Adrenal gland (tissue), 12 donors: ENCODE results near the gene TEF. TPM values are rescaled to one million over a fixed set of nuclear protein-coding genes. Genes with fewer than 3 reads are reported as not detected.

Experiments used
- DNase-seq, 7 donors: peaks; one replicate each; pipeline ENCODE4 v3.0.0-alpha.2; 2019 to 2020
- H3K27ac ChIP-seq, 5 donors: fragments of 200-600 bp; sonication (generic) in 4 of 5; 1 replicate in 3 of 5; 2 replicates in 2 of 5; pipeline versions ENCODE4 v1.5.1 to v1.8.0; 2016 to 2020; ENCODE audit warnings: mild to moderate bottlenecking in 1 of 5
- H3K27me3 ChIP-seq: fragments of 200-600 bp; 2 replicates; pipeline ENCODE4 v1.8.0; 2021
- H3K36me3 ChIP-seq, 2 donors: fragments of 200-600 bp; replicated peaks in 1 of 2; 1 replicate in 1 of 2; 2 replicates in 1 of 2; pipeline versions ENCODE4 v1.5.1 to v1.8.0; 2018 to 2022
- H3K4me1 ChIP-seq, 2 donors: fragments of 200-600 bp; replicated peaks in 1 of 2; 1 replicate in 1 of 2; 2 replicates in 1 of 2; pipeline versions ENCODE4 v1.5.1 to v1.8.0; 2018 to 2021
- H3K4me3 ChIP-seq, 4 donors: fragments of 200-600 bp; sonication (generic) in 3 of 4; one replicate each; pipeline ENCODE4 v1.5.1; 2016 to 2018
- H3K9me3 ChIP-seq, 3 donors: fragments of 200-600 bp; sonication (generic) in 1 of 3; replicated peaks in 1 of 3; 1 replicate in 2 of 3; 2 replicates in 1 of 3; pipeline versions ENCODE4 v1.5.1 to v1.8.0; 2016 to 2021
- POLR2A ChIP-seq, 2 donors: fragments of 450-650 bp; IDR thresholded peaks; one replicate each; pipeline ENCODE4 v1.6.1; 2017; ENCODE audit warnings: antibody characterized with exemption in 2 of 2, mild to moderate bottlenecking in 2 of 2, moderate library complexity in 1 of 2
- WGBS, 4 donors: extraction: QIAGEN DNeasy Blood & Tissue Kit in 2 of 4; methylation state at CpG; one replicate each; pipeline versions ENCODE4 v1.1.5 to v1.1.7; 2013 to 2017; 5-methylcytosine and 5-hydroxymethylcytosine counted together
- intact Hi-C, 2 donors: fragments of 100-400 bp; cut with DNase I; formaldehyde crosslinking; loops; one replicate each; pipeline versions ENCODE4 v1.14.1 to v1.15.0; 2022 to 2023
- polyA plus RNA-seq, 3 donors: library from polyadenylated mRNA; stranded (reverse); fragments of 200-250 nt in 2 of 3; fragments of 350-450 nt in 1 of 3; fragmentation: Illumina TruSeq in 1 of 3; extraction: RNeasy Lipid Tissue Mini Kit (QIAGEN cat#74804) in 1 of 3; gene quantifications; one replicate each; pipeline ENCODE4 v1.2.3, GENCODE V29; 2013 to 2014
- total RNA-seq, 9 donors: library from RNA; depleted of rRNA in 4 of 9; stranded (reverse); fragments of >200 nt in 4 of 9; fragments of 120-200 nt in 1 of 9; fragmentation: NEBNext Ultra II Directional in 1 of 9; extraction: Animal tissue kit (Norgen Biotek cat#: 25700) in 1 of 9; gene quantifications; one replicate each; pipeline versions ENCODE4 v1.1.0 to v1.2.4, GENCODE V29; 2013 to 2023
- TF ChIP-seq, protein P1 (sequence below), 6 experiments: fragments of 450-650 bp in 4 of 6; fragments of 200-600 bp in 2 of 6; sonication (generic) in 1 of 6; IDR thresholded peaks; 1 replicate in 5 of 6; 2 replicates in 1 of 6; pipeline versions ENCODE4 v1.5.1 to v1.8.0; 2016 to 2021; ENCODE audit warnings: antibody characterized with exemption in 6 of 6, mild to moderate bottlenecking in 2 of 6, moderate library complexity in 1 of 6
- donor health status: healthy with polysubstance abuse.
- donor health status: Bipolar disorder and iron deficiency.
- donor health status: DM: yes; HTN: yes; CAD: no.
- donor health status: DM: no; HTN: no; CAD: no.
- donor health status: DM: no; HTN: no; CAD: no.
- donor health status: DM: yes; HTN: yes; CAD: no.

The TEF gene
- total and polyA plus RNA-seq, 12 donors: 7.2 to 33.9 (median 20.3) TPM

DNA sequence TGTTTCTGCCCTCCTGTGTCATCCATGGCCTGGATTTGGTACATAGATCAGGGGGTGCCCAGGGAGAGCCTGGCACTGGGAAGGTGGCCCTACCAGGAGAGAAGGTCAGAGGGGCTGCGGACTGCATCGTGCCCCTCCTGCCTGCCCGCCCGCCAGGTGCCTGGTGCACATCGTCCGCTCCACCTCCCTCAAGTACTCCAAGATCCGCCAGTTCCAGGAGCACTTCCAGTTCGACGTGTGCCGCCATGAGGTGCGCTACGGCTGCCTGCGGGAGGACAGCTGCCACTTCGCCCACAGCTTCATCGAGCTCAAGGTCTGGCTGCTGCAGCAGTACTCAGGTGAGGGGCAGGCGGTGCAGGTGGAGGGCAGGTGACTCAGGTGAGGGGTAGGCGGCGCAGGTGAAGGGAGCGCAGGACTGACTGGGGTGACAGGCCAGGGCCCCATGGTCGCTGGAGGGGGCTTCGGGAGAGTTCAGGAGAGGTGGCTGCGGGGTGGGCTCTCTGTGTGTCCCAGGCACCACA is 32.7 kb upstream of the TEF start:
- Histone ChIP-seq H3K27me3 (no peaks in the 10 kb centered on the region), H3K27ac (peak overlapping the region in 1 of 5 donors; percentile 62), H3K4me1 (peaks cover 0 to 9% of the 10 kb centered on the region in 2 donors), H3K36me3 (peaks cover 0 to 91% of the 10 kb centered on the region in 2 donors), H3K9me3 (no peaks in the 10 kb centered on the region), H3K4me3 (no peak overlapping the region)
- TF ChIP-seq, protein P1, sequence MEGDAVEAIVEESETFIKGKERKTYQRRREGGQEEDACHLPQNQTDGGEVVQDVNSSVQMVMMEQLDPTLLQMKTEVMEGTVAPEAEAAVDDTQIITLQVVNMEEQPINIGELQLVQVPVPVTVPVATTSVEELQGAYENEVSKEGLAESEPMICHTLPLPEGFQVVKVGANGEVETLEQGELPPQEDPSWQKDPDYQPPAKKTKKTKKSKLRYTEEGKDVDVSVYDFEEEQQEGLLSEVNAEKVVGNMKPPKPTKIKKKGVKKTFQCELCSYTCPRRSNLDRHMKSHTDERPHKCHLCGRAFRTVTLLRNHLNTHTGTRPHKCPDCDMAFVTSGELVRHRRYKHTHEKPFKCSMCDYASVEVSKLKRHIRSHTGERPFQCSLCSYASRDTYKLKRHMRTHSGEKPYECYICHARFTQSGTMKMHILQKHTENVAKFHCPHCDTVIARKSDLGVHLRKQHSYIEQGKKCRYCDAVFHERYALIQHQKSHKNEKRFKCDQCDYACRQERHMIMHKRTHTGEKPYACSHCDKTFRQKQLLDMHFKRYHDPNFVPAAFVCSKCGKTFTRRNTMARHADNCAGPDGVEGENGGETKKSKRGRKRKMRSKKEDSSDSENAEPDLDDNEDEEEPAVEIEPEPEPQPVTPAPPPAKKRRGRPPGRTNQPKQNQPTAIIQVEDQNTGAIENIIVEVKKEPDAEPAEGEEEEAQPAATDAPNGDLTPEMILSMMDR (IDR thresholded peaks at IDR 0.05): no peak
- TF ChIP-seq POLR2A (IDR thresholded peaks at IDR 0.05): no peak
- intact Hi-C loops: no loop called here
- DNase-seq: no peak
- WGBS, 4 donors: 90 to 98% (median 94%) methylated on average over 15 to 22 of the region's 22 CpGs

DNA sequence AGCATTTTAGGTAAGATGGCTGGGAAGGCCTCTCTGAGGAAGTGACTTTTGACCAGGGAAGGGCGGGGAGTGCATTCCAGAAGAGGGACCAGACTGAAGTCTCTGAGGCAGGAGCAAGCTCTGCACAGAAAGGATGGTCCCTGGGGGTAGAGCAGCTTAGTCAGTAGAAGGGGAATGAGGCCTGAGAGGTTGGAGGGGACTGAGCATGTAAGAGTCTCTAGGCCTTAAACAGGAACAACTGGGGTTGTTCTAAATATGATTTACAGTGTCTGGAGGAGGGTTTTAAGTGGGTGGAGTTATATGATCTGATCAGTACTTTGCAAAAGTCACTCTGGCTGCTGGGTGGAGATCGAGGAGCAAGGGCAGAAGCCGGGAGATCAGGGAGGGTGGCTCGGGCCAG is 31.7 kb upstream of the TEF start:
- Histone ChIP-seq H3K27me3 (no peaks in the 10 kb centered on the region), H3K27ac (peak overlapping the region in 2 of 5 donors; percentile 34 to 62), H3K9me3 (no peaks in the 10 kb centered on the region), H3K4me1 (peaks cover 0 to 9% of the 10 kb centered on the region in 2 donors), H3K4me3 (no peak overlapping the region), H3K36me3 (peaks cover 0 to 91% of the 10 kb centered on the region in 2 donors)
- intact Hi-C loops: no loop called here
- WGBS, 4 donors: 74 to 89% (median 80%) methylated on average over 4 of the region's 4 CpGs
- DNase-seq: no peak
- TF ChIP-seq, protein P1 (IDR thresholded peaks at IDR 0.05): no peak
- TF ChIP-seq POLR2A (IDR thresholded peaks at IDR 0.05): no peak

DNA sequence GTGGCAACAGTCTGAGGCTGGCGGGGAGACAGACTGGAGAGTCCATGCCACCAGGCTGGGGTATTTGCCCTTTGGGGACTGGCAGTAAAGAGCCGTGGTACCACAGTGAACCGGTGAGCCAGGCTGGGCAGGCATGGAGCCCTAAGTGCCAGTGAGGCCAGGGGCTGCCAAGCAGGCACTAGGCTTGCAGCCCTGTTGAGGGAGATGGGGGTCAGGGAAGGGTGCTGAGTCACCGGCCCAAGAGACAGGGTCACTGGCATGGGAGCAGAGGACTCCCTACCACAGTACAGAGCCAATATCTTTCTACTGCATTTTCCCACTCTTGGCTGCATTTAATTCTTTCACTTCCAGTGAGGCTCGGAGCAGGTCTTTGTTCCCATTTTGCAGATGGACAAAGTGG is 30.7 kb upstream of the TEF start:
- Histone ChIP-seq H3K9me3 (no peaks in the 10 kb centered on the region), H3K27ac (peak overlapping the region in 3 of 5 donors; percentile 32 to 62 (median 34)), H3K4me1 (peaks cover 0 to 9% of the 10 kb centered on the region in 2 donors), H3K36me3 (peaks cover 0 to 91% of the 10 kb centered on the region in 2 donors), H3K27me3 (no peaks in the 10 kb centered on the region), H3K4me3 (no peak overlapping the region)
- 67 to 78% (median 74%) methylated on average over 4 to 5 of the region's 5 CpGs for WGBS, 4 donors
- DNase-seq: peak in 6 of 7 donors; percentile 62 to 75 (median 70)
- TF ChIP-seq, protein P1 (IDR thresholded peaks at IDR 0.05): no peak
- no peak for TF ChIP-seq POLR2A (IDR thresholded peaks at IDR 0.05)
- intact Hi-C loops: no loop called here

DNA sequence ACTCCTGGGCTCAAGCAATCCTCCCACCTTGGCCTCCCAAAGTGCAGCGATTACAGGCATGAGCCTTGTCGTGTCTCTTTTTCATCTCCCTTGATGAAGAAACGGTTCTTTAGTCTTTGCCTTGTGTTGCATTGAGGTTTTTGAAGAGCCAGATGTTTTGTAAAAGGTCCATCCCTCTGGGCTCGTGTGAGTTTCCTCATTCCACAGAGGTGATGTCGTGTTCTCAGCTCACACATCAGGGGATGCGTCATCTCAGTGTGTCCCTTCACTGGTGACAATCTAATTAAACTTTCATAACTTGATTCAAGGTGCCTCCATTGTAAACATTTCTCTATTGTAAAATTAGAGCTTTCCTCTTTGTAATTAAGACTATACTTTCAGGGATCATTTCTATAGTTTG is 29.7 kb upstream of the TEF start:
- intact Hi-C loops: no loop called here
- Histone ChIP-seq H3K27me3 (no peaks in the 10 kb centered on the region), H3K4me1 (peaks cover 0 to 9% of the 10 kb centered on the region in 2 donors), H3K27ac (no peak overlapping the region), H3K4me3 (no peak overlapping the region), H3K36me3 (peaks cover 0 to 91% of the 10 kb centered on the region in 2 donors), H3K9me3 (no peaks in the 10 kb centered on the region)
- 73 to 80% (median 76%) methylated on average over 6 of the region's 6 CpGs for WGBS, 4 donors
- TF ChIP-seq, protein P1 (IDR thresholded peaks at IDR 0.05): no peak
- TF ChIP-seq POLR2A (IDR thresholded peaks at IDR 0.05): no peak
- no peak for DNase-seq
